ENCODE results near the gene ABCC5. TPM values are rescaled to one million over a fixed set of nuclear protein-coding genes. Genes with fewer than 3 reads are reported as not detected.

The ABCC5 gene
- total RNA-seq, 1 experiment from 2014 or later, result 35.1 TPM

- H3K27me3 ChIP-seq (ENCODE audit: control insufficient read depth, insufficient read depth, low read length), result no peaks in the 10 kb centered on the region
- in situ Hi-C loops (cut with HindIII; ENCODE audit: low pct_unique_long_range_greater_than_20kb, low sequenced_read_pairs), result no loop called here
- H3K36me3 ChIP-seq (ENCODE audit: control insufficient read depth, insufficient read depth, low read length), result no peaks in the 10 kb centered on the region
- no peak overlapping the region for H3K4me3 ChIP-seq (ENCODE audit: low read depth in 2 of 2, low read length in 2 of 2)
- H3K27ac ChIP-seq (ENCODE audit: low read length), result no peak overlapping the region
- ChIA-PET POLR2A (interaction anchor here (0.6 kb wide), 1 partner anchor 308 kb away, joined by 3 read pairs; no protein-coding TSS in a partner anchor), CTCF (interaction anchor here (0.7 kb wide), 1 partner anchor 96 kb away, joined by 6 read pairs; no protein-coding TSS in a partner anchor)
- 0 out of 2 replicates have a peak, but pooled peaks cover 2% of the 10 kb centered on the region for H3K4me1 ChIP-seq (ENCODE audit: control insufficient read depth, insufficient read depth, low read length)
- H3K9me3 ChIP-seq (ENCODE audit: control insufficient read depth, insufficient read depth, low read depth, low read length), result no peaks in the 10 kb centered on the region
- no peak for TF ChIP-seq TCF7L2 (IDR thresholded peaks at IDR 0.05; ENCODE audit: low read depth, low read length)
- TF ChIP-seq REST (IDR thresholded peaks at IDR 0.05; ENCODE audit: insufficient read depth in 1 of 2, low read depth in 2 of 2, low read length in 1 of 2), result no peak
- no peak for TF ChIP-seq CTCF (IDR thresholded peaks at IDR 0.05)
- no peak for TF ChIP-seq POLR2AphosphoS5 (IDR thresholded peaks at IDR 0.05; ENCODE audit: low read depth, low read length)
- no peak for TF ChIP-seq SIN3A (IDR thresholded peaks at IDR 0.05; ENCODE audit: borderline replicate concordance, insufficient read depth, low read depth, low read length)
- DNase-seq (ENCODE audit: low read depth, low spot score) (no peak), ATAC-seq (0 out of 2 replicates have a peak, but pooled peaks have one; percentile 24)
- no TSS peak for BruUV-seq (replicated peaks)
- intact Hi-C loops (cut with micrococcal nuclease; ENCODE audit: unreplicated experiment), result no loop called here
Measured at GRCh38 chr3:183907911-183908331, 109.8 kb downstream of the ABCC5 start.

GRCh38 chr3:183907176-183907575 is 110.5 kb downstream of the ABCC5 start:
- Histone ChIP-seq H3K27me3 (ENCODE audit: control insufficient read depth, insufficient read depth, low read length) (no peaks in the 10 kb centered on the region), H3K4me3 (ENCODE audit: low read depth in 2 of 2, low read length in 2 of 2) (no peak overlapping the region), H3K9me3 (ENCODE audit: control insufficient read depth, insufficient read depth, low read depth, low read length) (no peaks in the 10 kb centered on the region), H3K4me1 (ENCODE audit: control insufficient read depth, insufficient read depth, low read length) (0 out of 2 replicates have a peak, but pooled peaks cover 2% of the 10 kb centered on the region), H3K36me3 (ENCODE audit: control insufficient read depth, insufficient read depth, low read length) (no peaks in the 10 kb centered on the region), H3K27ac (ENCODE audit: low read length) (no peak overlapping the region)
- DNase-seq (ENCODE audit: low read depth, low spot score) (no peak), ATAC-seq (no peak)
- intact Hi-C loops (cut with micrococcal nuclease; ENCODE audit: unreplicated experiment) (no loop called here), in situ Hi-C loops (cut with HindIII; ENCODE audit: low pct_unique_long_range_greater_than_20kb, low sequenced_read_pairs) (no loop called here)
- BruUV-seq (replicated peaks), result no TSS peak
- TF ChIP-seq REST (IDR thresholded peaks at IDR 0.05; ENCODE audit: insufficient read depth in 1 of 2, low read depth in 2 of 2, low read length in 1 of 2) (no peak), CTCF (IDR thresholded peaks at IDR 0.05) (no peak), POLR2AphosphoS5 (IDR thresholded peaks at IDR 0.05; ENCODE audit: low read depth, low read length) (no peak), SIN3A (IDR thresholded peaks at IDR 0.05; ENCODE audit: borderline replicate concordance, insufficient read depth, low read depth, low read length) (no peak), TCF7L2 (IDR thresholded peaks at IDR 0.05; ENCODE audit: low read depth, low read length) (no peak)
- POLR2A ChIA-PET, result no interaction called here
- CTCF ChIA-PET, result no interaction called here
